Astrocyte (in vitro differentiated cells and primary cell): ENCODE measurements around the gene COLEC11.

Experiments used
- EZH2 ChIP-seq: IDR thresholded peaks from 2 replicates; pipeline ENCODE4 v1.6.1; 2012; ENCODE audit warnings: mild to moderate bottlenecking, low read length, inconsistent platforms; ENCODE audit not compliant: insufficient read depth
- TF ChIP-seq, protein P1 (sequence below): IDR thresholded peaks from 2 replicates; pipeline ENCODE4 v1.5.1; 2011; ENCODE audit warnings: low read depth, mild to moderate bottlenecking, inconsistent platforms, low read length, moderate library complexity; ENCODE audit not compliant: insufficient read depth

DNA sequence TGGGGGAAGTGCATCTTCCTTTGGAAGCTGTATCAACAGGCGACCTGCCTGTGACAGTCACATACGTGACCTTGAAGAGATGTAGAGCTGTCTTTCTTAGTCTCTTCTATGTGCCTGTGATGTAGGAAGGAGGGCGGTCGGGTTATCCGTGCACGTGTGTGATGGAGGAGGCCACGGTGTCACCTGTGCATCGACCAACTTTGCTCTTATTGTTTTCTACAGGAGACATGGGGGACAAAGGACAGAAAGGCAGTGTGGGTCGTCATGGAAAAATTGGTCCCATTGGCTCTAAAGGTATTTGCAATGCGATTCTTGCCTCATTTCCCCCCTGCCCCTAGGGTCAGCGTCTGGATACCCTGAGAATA is 42.4 kb downstream of the COLEC11 start:
- TF ChIP-seq, protein P1, sequence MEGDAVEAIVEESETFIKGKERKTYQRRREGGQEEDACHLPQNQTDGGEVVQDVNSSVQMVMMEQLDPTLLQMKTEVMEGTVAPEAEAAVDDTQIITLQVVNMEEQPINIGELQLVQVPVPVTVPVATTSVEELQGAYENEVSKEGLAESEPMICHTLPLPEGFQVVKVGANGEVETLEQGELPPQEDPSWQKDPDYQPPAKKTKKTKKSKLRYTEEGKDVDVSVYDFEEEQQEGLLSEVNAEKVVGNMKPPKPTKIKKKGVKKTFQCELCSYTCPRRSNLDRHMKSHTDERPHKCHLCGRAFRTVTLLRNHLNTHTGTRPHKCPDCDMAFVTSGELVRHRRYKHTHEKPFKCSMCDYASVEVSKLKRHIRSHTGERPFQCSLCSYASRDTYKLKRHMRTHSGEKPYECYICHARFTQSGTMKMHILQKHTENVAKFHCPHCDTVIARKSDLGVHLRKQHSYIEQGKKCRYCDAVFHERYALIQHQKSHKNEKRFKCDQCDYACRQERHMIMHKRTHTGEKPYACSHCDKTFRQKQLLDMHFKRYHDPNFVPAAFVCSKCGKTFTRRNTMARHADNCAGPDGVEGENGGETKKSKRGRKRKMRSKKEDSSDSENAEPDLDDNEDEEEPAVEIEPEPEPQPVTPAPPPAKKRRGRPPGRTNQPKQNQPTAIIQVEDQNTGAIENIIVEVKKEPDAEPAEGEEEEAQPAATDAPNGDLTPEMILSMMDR = no peak
- no peak for TF ChIP-seq EZH2
